IMR-90 (cell line): Measurements from ENCODE around the gene ACOT12. TPM values are rescaled to one million over a fixed set of nuclear protein-coding genes. Genes with fewer than 3 reads are reported as not detected.

ENCODE experiments used
- ATAC-seq: fragments of 200-7000 bp; cut with Tn5 transposase; 2 replicates; pipeline ENCODE4 v1.9.1; 2020; ENCODE audit warnings: low read depth, mild to moderate bottlenecking, moderate library complexity
- BruUV-seq: library from RNA; stranded (reverse); fragments of 400-500 nt; replicated peaks from 2 replicates; lab custom pipeline; 2021; lab: Mats Ljungman, UMichigan
- CTCF ChIA-PET: fragments of 300-600 bp; formaldehyde crosslinking; extraction: SDS; loops from one replicate; lab custom pipeline; 2021; ENCODE audit warnings: antibody characterized with exemption; lab: Yijun Ruan, JAX
- POLR2A ChIA-PET: fragments of 300-600 bp; sonication (Branson Sonifier 250); formaldehyde crosslinking; loops from one replicate; lab custom pipeline; 2022; ENCODE audit warnings: antibody characterized with exemption; ENCODE audit not compliant: unreplicated experiment; lab: Charles Lee
- DNase-seq: peaks from one replicate; pipeline ENCODE4 v3.0.0; 2013
- H2AFZ ChIP-seq: replicated peaks from 2 replicates; pipeline ENCODE3; 2013; ENCODE audit warnings: low read length, mild to moderate bottlenecking; ENCODE audit not compliant: poor library complexity
- H2AK5ac ChIP-seq: 2 replicates; pipeline ENCODE4 v1.6.1; 2013; ENCODE audit warnings: low read depth, low read length, inconsistent platforms
- H2AK9ac ChIP-seq: replicated peaks from 2 replicates; pipeline ENCODE3; 2013; ENCODE audit warnings: mild to moderate bottlenecking, low read depth, low read length, moderate library complexity; ENCODE audit not compliant: poor library complexity
- H2BK120ac ChIP-seq: 2 replicates; pipeline ENCODE4 v1.6.1; 2013; ENCODE audit warnings: low read depth, low read length, inconsistent platforms
- H2BK15ac ChIP-seq: 3 replicates; pipeline ENCODE4 v1.6.1; 2013; ENCODE audit warnings: low read depth, low read length, inconsistent platforms
- H2BK20ac ChIP-seq: 2 replicates; pipeline ENCODE4 v1.6.1; 2013; ENCODE audit warnings: low read depth, mild to moderate bottlenecking, inconsistent platforms, low read length, moderate library complexity
- H2BK5ac ChIP-seq: 2 replicates; pipeline ENCODE4 v1.6.1; 2013; ENCODE audit warnings: mild to moderate bottlenecking, low read depth, low read length, inconsistent platforms; ENCODE audit not compliant: poor library complexity, severe bottlenecking
- H3K14ac ChIP-seq: replicated peaks from 2 replicates; pipeline ENCODE4 v1.6.1; 2013; ENCODE audit warnings: low read depth, low read length, inconsistent platforms
- H3K18ac ChIP-seq: 2 replicates; pipeline ENCODE4 v1.6.1; 2013; ENCODE audit warnings: low read depth, low read length, control low read depth
- H3K23ac ChIP-seq: 2 replicates; pipeline ENCODE4 v1.6.1; 2013; ENCODE audit warnings: low read depth, low read length, inconsistent platforms
- H3K27ac ChIP-seq: 2 replicates; pipeline ENCODE4 v1.5.1; 2013; ENCODE audit warnings: mild to moderate bottlenecking, control low read depth, low read length; ENCODE audit not compliant: insufficient read depth
- H3K27me3 ChIP-seq: 2 replicates; pipeline ENCODE4 v1.6.1; 2013; ENCODE audit warnings: low read length; ENCODE audit not compliant: control insufficient read depth, insufficient read depth
- H3K36me3 ChIP-seq: 2 replicates; pipeline ENCODE4 v1.6.1; 2013; ENCODE audit warnings: low read length, mixed read lengths; ENCODE audit not compliant: control insufficient read depth, insufficient read depth
- H3K4ac ChIP-seq: 2 replicates; pipeline ENCODE4 v1.6.1; 2013; ENCODE audit warnings: low read depth, low read length, inconsistent platforms
- H3K4me1 ChIP-seq: 2 replicates; pipeline ENCODE4 v1.6.1; 2013; ENCODE audit warnings: low read length, mixed read lengths; ENCODE audit not compliant: control insufficient read depth, insufficient read depth
- H3K4me2 ChIP-seq: 2 replicates; pipeline ENCODE4 v1.6.1; 2013; ENCODE audit warnings: low read depth, mild to moderate bottlenecking, control low read depth, low read length, moderate library complexity
- H3K4me3 ChIP-seq: 2 replicates; pipeline ENCODE4 v1.5.1; 2013; ENCODE audit warnings: low read depth, mild to moderate bottlenecking, control low read depth, low read length, moderate library complexity; ENCODE audit not compliant: insufficient read depth
- H3K56ac ChIP-seq: 2 replicates; pipeline ENCODE4 v1.6.1; 2013; ENCODE audit warnings: low read length, inconsistent platforms; ENCODE audit not compliant: insufficient read depth; ENCODE audit errors: extremely low read depth
- H3K79me1 ChIP-seq, 2 experiments: 2 replicates each; pipeline ENCODE4 v1.6.1; 2013; ENCODE audit warnings: low read length in 2 of 2, inconsistent platforms in 1 of 2, low read depth in 1 of 2
- H3K9ac ChIP-seq: 2 replicates; pipeline ENCODE4 v1.6.1; 2013; ENCODE audit warnings: low read depth, low read length, control low read depth
- H3K9me1 ChIP-seq: 2 replicates; pipeline ENCODE4 v1.6.1; 2013; ENCODE audit warnings: low read length, inconsistent platforms; ENCODE audit not compliant: insufficient read depth
- H3K9me3 ChIP-seq: 2 replicates; pipeline ENCODE4 v1.6.1; 2013; ENCODE audit warnings: low read length; ENCODE audit not compliant: control insufficient read depth, insufficient read depth
- H4K20me1 ChIP-seq: 2 replicates; pipeline ENCODE4 v1.6.1; 2013; ENCODE audit warnings: low read length, inconsistent platforms; ENCODE audit not compliant: insufficient read depth
- H4K5ac ChIP-seq: 2 replicates; pipeline ENCODE4 v1.6.1; 2013; ENCODE audit warnings: mild to moderate bottlenecking, low read depth, low read length, control low read depth
- H4K8ac ChIP-seq, 2 experiments: 2 replicates each; pipeline ENCODE4 v1.6.1; 2013; ENCODE audit warnings: low read depth in 2 of 2, low read length in 2 of 2, control low read depth in 1 of 2, inconsistent platforms in 1 of 2
- H4K91ac ChIP-seq: 2 replicates; pipeline ENCODE4 v1.6.1; 2013; ENCODE audit warnings: low read depth, low read length, inconsistent platforms; ENCODE audit not compliant: insufficient read depth
- MAFK ChIP-seq: IDR thresholded peaks from 2 replicates; pipeline ENCODE4 v1.6.1; 2012; ENCODE audit warnings: low read depth, low read length, improper control_type of control experiment
- dilution Hi-C: fragments of 300-500 bp; cut with HindIII; formaldehyde crosslinking; loops from one replicate; pipeline ENCODE4 v1.14.3; 2018; ENCODE audit warnings: low sequenced_read_pairs; ENCODE audit not compliant: unreplicated experiment
- in situ Hi-C: fragments of 300-500 bp; cut with MboI; formaldehyde crosslinking; loops from 3 replicates; pipeline ENCODE4 v1.14.3; 2019; ENCODE audit warnings: low sequenced_read_pairs, inconsistent platforms, mixed read lengths
- intact Hi-C: fragments of 100-400 bp; cut with micrococcal nuclease; formaldehyde crosslinking; loops from 2 replicates; pipeline ENCODE4 v1.10.0; 2022
- polyA plus RNA-seq, 3 experiments: library from polyadenylated mRNA; depleted of rRNA; stranded (reverse); fragments of >200 nt; gene quantifications; 2 replicates each; pipeline ENCODE4 v1.2.3, GENCODE V29; 2012; ENCODE audit warnings: low replicate concordance in 1 of 3
- total RNA-seq: library from RNA; depleted of rRNA; stranded (reverse); fragments of >200 nt; gene quantifications from 2 replicates; pipeline ENCODE4 v1.2.3, GENCODE V29; 2012
- TF ChIP-seq, protein P1 (sequence below): fragments of 150-350 bp; IDR thresholded peaks from 2 replicates; pipeline ENCODE4 v1.6.1; 2016; ENCODE audit warnings: low read depth, mild to moderate bottlenecking, low read length, moderate library complexity, borderline replicate concordance

The ACOT12 gene
- total and polyA plus RNA-seq, 2 of the 4 experiments (the other 2 are of a cell fraction): not detected

GRCh38 chr5:81350507-81350906, 43.4 kb downstream of the ACOT12 start:
- H3K4me1 ChIP-seq: no peaks in the 10 kb centered on the region
- POLR2A ChIA-PET: no interaction called here
- intact Hi-C loops: no loop called here

More at GRCh38 chr5:81350507-81350906, 43.4 kb downstream of the ACOT12 start:
- ATAC-seq: no peak
- Histone ChIP-seq H3K9ac (no peak overlapping the region), H3K9me3 (no peaks in the 10 kb centered on the region), H3K79me1 (no peaks in the 10 kb centered on the region), H3K4me3 (no peak overlapping the region), H2AK9ac (no peak overlapping the region), H3K23ac (no peak overlapping the region), H4K8ac (no peak overlapping the region), H4K5ac (no peak overlapping the region), H3K4ac (no peak overlapping the region), H2BK15ac (no peak overlapping the region), H3K4me2 (no peak overlapping the region), H3K56ac (no peak overlapping the region), H2BK120ac (no peak overlapping the region), H3K14ac (no peak overlapping the region), H4K20me1 (no peaks in the 10 kb centered on the region), H3K9me1 (no peaks in the 10 kb centered on the region), H4K91ac (no peak overlapping the region), H2BK5ac (no peak overlapping the region), H2AK5ac (no peak overlapping the region), H3K27ac (no peak overlapping the region), H3K36me3 (no peaks in the 10 kb centered on the region), H3K27me3 (no peaks in the 10 kb centered on the region; the same call in 1 of the 2 replicates), H2AFZ (no peak overlapping the region), H2BK20ac (no peak overlapping the region), H3K18ac (no peak overlapping the region)
- CTCF ChIA-PET: no interaction called here
- no peak for DNase-seq
- dilution Hi-C loops: no loop called here
- BruUV-seq: no TSS peak
- no peak for TF ChIP-seq MAFK
- TF ChIP-seq, protein P1, sequence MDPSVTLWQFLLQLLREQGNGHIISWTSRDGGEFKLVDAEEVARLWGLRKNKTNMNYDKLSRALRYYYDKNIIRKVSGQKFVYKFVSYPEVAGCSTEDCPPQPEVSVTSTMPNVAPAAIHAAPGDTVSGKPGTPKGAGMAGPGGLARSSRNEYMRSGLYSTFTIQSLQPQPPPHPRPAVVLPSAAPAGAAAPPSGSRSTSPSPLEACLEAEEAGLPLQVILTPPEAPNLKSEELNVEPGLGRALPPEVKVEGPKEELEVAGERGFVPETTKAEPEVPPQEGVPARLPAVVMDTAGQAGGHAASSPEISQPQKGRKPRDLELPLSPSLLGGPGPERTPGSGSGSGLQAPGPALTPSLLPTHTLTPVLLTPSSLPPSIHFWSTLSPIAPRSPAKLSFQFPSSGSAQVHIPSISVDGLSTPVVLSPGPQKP: no peak
- in situ Hi-C loops: no loop called here
